ENCODE data around the gene FAM89B. TPM values are rescaled to one million over a fixed set of nuclear protein-coding genes. Genes with fewer than 3 reads are reported as not detected.

The FAM89B gene
- total RNA-seq, 1 experiment from 2014 or later = 39.2 TPM

Other genes starting within 250 kb of the FAM89B start
- gene DPF2, start 238.7 kb upstream of the FAM89B start, total RNA-seq (2014; rRNA removed; shearing (Covaris generic)) = 37.9 and 57.0 TPM in 2 replicates
- gene TIGD3, start 217.8 kb upstream of the FAM89B start, total RNA-seq (2014; rRNA removed; shearing (Covaris generic)) = 2.0 and 3.5 TPM in 2 replicates
- gene SLC25A45, start 189.9 kb upstream of the FAM89B start, total RNA-seq (2014; rRNA removed; shearing (Covaris generic)) = 3.5 and 7.0 TPM in 2 replicates
- gene FRMD8, start 185.9 kb upstream of the FAM89B start, total RNA-seq (2014; rRNA removed; shearing (Covaris generic)) = 21.5 and 36.9 TPM in 2 replicates
- 20.6 and 28.9 TPM in 2 replicates for gene NEAT1, start 149.7 kb upstream of the FAM89B start, total RNA-seq (2014; rRNA removed; shearing (Covaris generic))
- 1,067 and 1,084 TPM in 2 replicates for gene MALAT1, start 73.5 kb upstream of the FAM89B start, total RNA-seq (2014; rRNA removed; shearing (Covaris generic))
- gene SCYL1, start 47.5 kb upstream of the FAM89B start, total RNA-seq (2014; rRNA removed; shearing (Covaris generic)) = 65.6 and 70.6 TPM in 2 replicates
- gene LTBP3, start 14.2 kb upstream of the FAM89B start, total RNA-seq (2014; rRNA removed; shearing (Covaris generic)) = 13.2 and 25.6 TPM in 2 replicates
- gene ZNRD2, start 2.1 kb upstream of the FAM89B start, total RNA-seq (2014; rRNA removed; shearing (Covaris generic)) = 46.9 and 57.0 TPM in 2 replicates
- gene EHBP1L1, start 3.5 kb downstream of the FAM89B start, total RNA-seq (2014; rRNA removed; shearing (Covaris generic)) = 50.1 and 83.3 TPM in 2 replicates
- gene KCNK7, start 23.3 kb downstream of the FAM89B start, total RNA-seq (2014; rRNA removed; shearing (Covaris generic)) = 0.86 TPM in 1 of 2 replicates, not detected in the other
- gene MAP3K11, start 41.7 kb downstream of the FAM89B start, total RNA-seq (2014; rRNA removed; shearing (Covaris generic)) = 38.2 and 39.2 TPM in 2 replicates
- 19.6 and 20.1 TPM in 2 replicates for gene PCNX3, start 43.2 kb downstream of the FAM89B start, total RNA-seq (2014; rRNA removed; shearing (Covaris generic))
- gene SIPA1, start 65.6 kb downstream of the FAM89B start, total RNA-seq (2014; rRNA removed; shearing (Covaris generic)) = 10.4 and 19.5 TPM in 2 replicates
- gene RELA, start 90.4 kb downstream of the FAM89B start, total RNA-seq (2014; rRNA removed; shearing (Covaris generic)) = 24.9 and 29.7 TPM in 2 replicates
- gene KAT5, start 139.7 kb downstream of the FAM89B start, total RNA-seq (2014; rRNA removed; shearing (Covaris generic)) = 26.1 and 37.3 TPM in 2 replicates
- 81.0 and 84.7 TPM in 2 replicates for gene RNASEH2C, start 148.3 kb downstream of the FAM89B start, total RNA-seq (2014; rRNA removed; shearing (Covaris generic))
- 13.2 and 14.8 TPM in 2 replicates for gene AP5B1, start 208.4 kb downstream of the FAM89B start, total RNA-seq (2014; rRNA removed; shearing (Covaris generic))
- gene OVOL1, start 214.5 kb downstream of the FAM89B start, total RNA-seq (2014; rRNA removed; shearing (Covaris generic)) = not detected in 2 replicates